Hepatocyte (in vitro differentiated cells): ENCODE data around the gene CYS1.

Source experiments
- CTCF ChIP-seq: fragments of 200-600 bp; sonication (generic); IDR thresholded peaks from 2 replicates; pipeline ENCODE4 v1.5.1; 2016; ENCODE audit warnings: antibody characterized with exemption, mild to moderate bottlenecking; ENCODE audit not compliant: poor library complexity
- EZH2 ChIP-seq: fragments of 200-600 bp; sonication (generic); IDR thresholded peaks from 2 replicates; pipeline ENCODE4 v1.6.1; 2016; ENCODE audit warnings: antibody characterized with exemption, mild to moderate bottlenecking, borderline replicate concordance

- TF ChIP-seq CTCF (no peak), EZH2 (no peak)
Measured at GRCh38 chr2:10075571-10076209, 4.5 kb downstream of the CYS1 start.
